Trophoblast cell (in vitro differentiated cells and primary cell): ENCODE measurements around the gene JAZF1.
A peak's percentile ranks its signal among the peaks of the same experiment; 100 is the strongest.

Experiments
- DNase-seq, 2 donors: peaks; one replicate each; pipeline ENCODE4 v3.0.0-alpha.2; 2016
- H2AFZ ChIP-seq: 2 replicates; pipeline ENCODE4 v1.6.1; 2013; ENCODE audit warnings: low read length, moderate library complexity, mild to moderate bottlenecking; ENCODE audit not compliant: insufficient read depth, poor library complexity
- H2AK5ac ChIP-seq: 2 replicates; pipeline ENCODE4 v1.6.1; 2013; ENCODE audit warnings: mild to moderate bottlenecking, low read length
- H2BK120ac ChIP-seq: 2 replicates; pipeline ENCODE4 v1.6.1; 2013; ENCODE audit warnings: low read length, mild to moderate bottlenecking, moderate library complexity; ENCODE audit not compliant: insufficient read depth, poor library complexity
- H2BK12ac ChIP-seq: 2 replicates; pipeline ENCODE4 v1.6.1; 2013; ENCODE audit warnings: mild to moderate bottlenecking, low read length, moderate library complexity
- H2BK5ac ChIP-seq: 2 replicates; pipeline ENCODE4 v1.6.1; 2013; ENCODE audit warnings: low read length, low read depth, moderate library complexity, mild to moderate bottlenecking; ENCODE audit not compliant: poor library complexity
- H3K14ac ChIP-seq: 2 replicates; pipeline ENCODE4 v1.6.1; 2013; ENCODE audit warnings: mild to moderate bottlenecking, low read length
- H3K18ac ChIP-seq: 2 replicates; pipeline ENCODE4 v1.6.1; 2013; ENCODE audit warnings: mild to moderate bottlenecking, low read length
- H3K23ac ChIP-seq: 2 replicates; pipeline ENCODE4 v1.6.1; 2013; ENCODE audit warnings: low read length
- H3K27ac ChIP-seq: 2 replicates; pipeline ENCODE4 v1.5.1; 2013; ENCODE audit warnings: low read depth, mild to moderate bottlenecking, inconsistent platforms, low read length, moderate library complexity
- H3K27me3 ChIP-seq: 2 replicates; pipeline ENCODE4 v1.6.1; 2013; ENCODE audit warnings: inconsistent platforms, mild to moderate bottlenecking, low read length, moderate library complexity; ENCODE audit not compliant: insufficient read depth
- H3K36me3 ChIP-seq, 2 experiments: 1 replicate in 1 of 2; 2 replicates in 1 of 2; pipeline ENCODE4 v1.6.1; 2013; ENCODE audit warnings: low read length in 2 of 2, mild to moderate bottlenecking in 2 of 2, moderate library complexity in 1 of 2; ENCODE audit not compliant: insufficient read depth in 2 of 2, control insufficient read depth in 1 of 2
- H3K4ac ChIP-seq: 2 replicates; pipeline ENCODE4 v1.6.1; 2013; ENCODE audit warnings: low read depth, mild to moderate bottlenecking, low read length, moderate library complexity
- H3K4me1 ChIP-seq, 2 experiments: 1 replicate in 1 of 2; 2 replicates in 1 of 2; pipeline ENCODE4 v1.6.1; 2013; ENCODE audit warnings: low read length in 2 of 2, mild to moderate bottlenecking in 2 of 2, moderate library complexity in 1 of 2; ENCODE audit not compliant: insufficient read depth in 2 of 2, control insufficient read depth in 1 of 2
- H3K4me2 ChIP-seq: 2 replicates; pipeline ENCODE4 v1.6.1; 2013; ENCODE audit warnings: inconsistent platforms, mild to moderate bottlenecking, low read length, moderate library complexity
- H3K4me3 ChIP-seq: 2 replicates; pipeline ENCODE4 v1.5.1; 2013; ENCODE audit warnings: mild to moderate bottlenecking, low read depth, low read length, inconsistent platforms
- H3K79me1 ChIP-seq: one replicate; pipeline ENCODE4 v1.6.1; 2013; ENCODE audit warnings: low read length
- H3K79me2 ChIP-seq: 2 replicates; pipeline ENCODE4 v1.6.1; 2013; ENCODE audit warnings: low read length, mild to moderate bottlenecking; ENCODE audit not compliant: control insufficient read depth, insufficient read depth, poor library complexity
- H3K9ac ChIP-seq: 2 replicates; pipeline ENCODE4 v1.6.1; 2013; ENCODE audit warnings: mild to moderate bottlenecking, low read length
- H3K9me3 ChIP-seq: 2 replicates; pipeline ENCODE4 v1.6.1; 2013; ENCODE audit warnings: low read depth, mild to moderate bottlenecking, control low read depth, inconsistent platforms, low read length; ENCODE audit not compliant: insufficient read depth
- H4K12ac ChIP-seq: 2 replicates; pipeline ENCODE4 v1.6.1; 2013; ENCODE audit warnings: low read depth, mild to moderate bottlenecking, low read length, moderate library complexity
- H4K8ac ChIP-seq: 2 replicates; pipeline ENCODE4 v1.6.1; 2013; ENCODE audit warnings: low read depth, mild to moderate bottlenecking, low read length, moderate library complexity
- H4K91ac ChIP-seq: one replicate; pipeline ENCODE4 v1.6.1; 2013; ENCODE audit warnings: low read depth, mild to moderate bottlenecking, low read length, moderate library complexity
- WGBS: extraction: QIAGEN DNeasy Blood & Tissue Kit; methylation state at CpG from one replicate; pipeline ENCODE4 v1.1.7; 2013; ENCODE audit warnings: missing lambda C conversion rate; ENCODE audit not compliant: insufficient read length, insufficient coverage; ENCODE audit errors: extremely low coverage; 5-methylcytosine and 5-hydroxymethylcytosine counted together

JAZF1 gene

GRCh38 chr7:28064437-28064836 is 116.2 kb downstream of the JAZF1 start:
- H3K4me2 ChIP-seq = no peak overlapping the region
- no peak for DNase-seq
- H3K23ac ChIP-seq = no peak overlapping the region

GRCh38 chr7:28062197-28062991 is 118.2 kb downstream of the JAZF1 start:
- Histone ChIP-seq H3K79me1 (peaks cover 3% of the 10 kb centered on the region), H3K36me3 (no peaks in the 10 kb centered on the region), H2BK12ac (no peak overlapping the region), H2BK5ac (peak overlapping the region; percentile 15), H2AK5ac (peak overlapping the region; percentile 3), H3K14ac (peak overlapping the region; percentile 42), H3K4me1 (peaks cover 5 to 7% of the 10 kb centered on the region in 2 experiments), H4K8ac (peak overlapping the region; percentile 38), H4K12ac (no peak overlapping the region), H4K91ac (peak overlapping the region; percentile 64), H2BK120ac (peak overlapping the region; percentile 48), H3K4ac (no peak overlapping the region), H3K27ac (no peak overlapping the region), H3K18ac (no peak overlapping the region), H2AFZ (peak overlapping the region; percentile 79), H3K4me3 (no peak overlapping the region), H3K27me3 (no peaks in the 10 kb centered on the region), H3K4me2 (no peak overlapping the region), H3K9ac (no peak overlapping the region), H3K9me3 (no peaks in the 10 kb centered on the region), H3K79me2 (no peaks in the 10 kb centered on the region), H3K23ac (no peak overlapping the region)
- peak; percentile 67 to 86 for DNase-seq
- WGBS = no CpG with 5 or more reads among the region's 12 CpGs

More at GRCh38 chr7:28064437-28064836, 116.2 kb downstream of the JAZF1 start:
- Histone ChIP-seq H2AK5ac (no peak overlapping the region), H3K9me3 (no peaks in the 10 kb centered on the region), H3K36me3 (no peaks in the 10 kb centered on the region), H3K4me1 (peaks cover 6 to 7% of the 10 kb centered on the region in 2 experiments), H2BK12ac (no peak overlapping the region), H3K79me1 (peaks cover 3% of the 10 kb centered on the region), H3K27me3 (no peaks in the 10 kb centered on the region), H3K9ac (no peak overlapping the region), H3K4ac (no peak overlapping the region), H4K8ac (no peak overlapping the region), H3K27ac (no peak overlapping the region), H2AFZ (no peak overlapping the region), H2BK5ac (no peak overlapping the region), H3K14ac (no peak overlapping the region), H4K12ac (no peak overlapping the region), H3K18ac (no peak overlapping the region), H4K91ac (no peak overlapping the region), H2BK120ac (no peak overlapping the region), H3K4me3 (no peak overlapping the region), H3K79me2 (no peaks in the 10 kb centered on the region)

- Histone ChIP-seq H4K12ac (no peak overlapping the region), H3K27ac (no peak overlapping the region), H3K14ac (no peak overlapping the region), H4K91ac (peak overlapping the region; percentile 64), H3K4me3 (no peak overlapping the region), H3K9me3 (no peaks in the 10 kb centered on the region), H3K4me2 (no peak overlapping the region), H4K8ac (peak overlapping the region; percentile 18), H3K23ac (no peak overlapping the region), H3K9ac (no peak overlapping the region), H3K4ac (no peak overlapping the region), H3K18ac (no peak overlapping the region), H3K79me1 (peaks cover 3% of the 10 kb centered on the region), H2AK5ac (no peak overlapping the region), H3K36me3 (no peaks in the 10 kb centered on the region), H2BK120ac (no peak overlapping the region), H2AFZ (no peak overlapping the region), H3K79me2 (no peaks in the 10 kb centered on the region), H2BK12ac (no peak overlapping the region), H2BK5ac (no peak overlapping the region), H3K4me1 (peaks cover 2 to 7% of the 10 kb centered on the region in 2 experiments), H3K27me3 (no peaks in the 10 kb centered on the region)
- DNase-seq = no peak
- no CpG with 5 or more reads among the region's 4 CpGs for WGBS
These were observed 118.8 kb downstream of the JAZF1 start for GRCh38 chr7:28061824-28062196.

- H3K27ac ChIP-seq = peak overlapping the region; percentile 48
- H3K4me3 ChIP-seq = no peak overlapping the region
- peaks cover 2 to 3% of the 10 kb centered on the region in 2 experiments for H3K4me1 ChIP-seq
- H2AFZ ChIP-seq = no peak overlapping the region
- no peak overlapping the region for H4K91ac ChIP-seq
- H2BK5ac ChIP-seq = no peak overlapping the region
- H4K12ac ChIP-seq = no peak overlapping the region
- H3K79me2 ChIP-seq = no peaks in the 10 kb centered on the region
- no CpG with 5 or more reads among the region's 1 CpG for WGBS
- H3K27me3 ChIP-seq = no peaks in the 10 kb centered on the region
- no peak overlapping the region for H3K18ac ChIP-seq
- no peaks in the 10 kb centered on the region for H3K9me3 ChIP-seq
- no peak overlapping the region for H2BK12ac ChIP-seq
- H3K14ac ChIP-seq = no peak overlapping the region
- H4K8ac ChIP-seq = no peak overlapping the region
- no peak for DNase-seq
- H3K9ac ChIP-seq = no peak overlapping the region
- peaks cover 8% of the 10 kb centered on the region for H3K79me1 ChIP-seq
- no peak overlapping the region for H3K23ac ChIP-seq
- H2AK5ac ChIP-seq = no peak overlapping the region
- no peak overlapping the region for H3K4me2 ChIP-seq
- H2BK120ac ChIP-seq = no peak overlapping the region
- no peak overlapping the region for H3K4ac ChIP-seq
- H3K36me3 ChIP-seq = no peaks in the 10 kb centered on the region
These were observed 120.1 kb downstream of the JAZF1 start for GRCh38 chr7:28060371-28060950.
